GM23248 (cell line): Measurements from ENCODE around the gene CDH13.

Source experiments
- EZH2 ChIP-seq: fragments of 200-600 bp; sonication (generic); IDR thresholded peaks from 2 replicates; pipeline ENCODE4 v1.6.1; 2018; ENCODE audit warnings: antibody characterized with exemption, mild to moderate bottlenecking; ENCODE audit not compliant: insufficient read depth, poor library complexity, severe bottlenecking
- EZH2phosphoT487 ChIP-seq: fragments of 200-600 bp; sonication (generic); IDR thresholded peaks from 2 replicates; pipeline ENCODE4 v1.6.1; 2018; ENCODE audit warnings: antibody characterized with exemption, moderate library complexity, mild to moderate bottlenecking, low read depth; ENCODE audit not compliant: insufficient read depth

- no peak for TF ChIP-seq EZH2phosphoT487
- TF ChIP-seq EZH2: no peak
Measured at GRCh38 chr16:83552930-83553329, 926.2 kb downstream of the CDH13 start.
